ENCODE results near the gene TNFRSF18. TPM values are rescaled to one million over a fixed set of nuclear protein-coding genes. Genes with fewer than 3 reads are reported as not detected.

TNFRSF18 gene
- total RNA-seq, 1 donor from 2014 or later = not detected

GRCh38 chr1:1160281-1160930 lies 46.0 kb downstream of the TNFRSF18 start:
- TF ChIP-seq, protein P1, sequence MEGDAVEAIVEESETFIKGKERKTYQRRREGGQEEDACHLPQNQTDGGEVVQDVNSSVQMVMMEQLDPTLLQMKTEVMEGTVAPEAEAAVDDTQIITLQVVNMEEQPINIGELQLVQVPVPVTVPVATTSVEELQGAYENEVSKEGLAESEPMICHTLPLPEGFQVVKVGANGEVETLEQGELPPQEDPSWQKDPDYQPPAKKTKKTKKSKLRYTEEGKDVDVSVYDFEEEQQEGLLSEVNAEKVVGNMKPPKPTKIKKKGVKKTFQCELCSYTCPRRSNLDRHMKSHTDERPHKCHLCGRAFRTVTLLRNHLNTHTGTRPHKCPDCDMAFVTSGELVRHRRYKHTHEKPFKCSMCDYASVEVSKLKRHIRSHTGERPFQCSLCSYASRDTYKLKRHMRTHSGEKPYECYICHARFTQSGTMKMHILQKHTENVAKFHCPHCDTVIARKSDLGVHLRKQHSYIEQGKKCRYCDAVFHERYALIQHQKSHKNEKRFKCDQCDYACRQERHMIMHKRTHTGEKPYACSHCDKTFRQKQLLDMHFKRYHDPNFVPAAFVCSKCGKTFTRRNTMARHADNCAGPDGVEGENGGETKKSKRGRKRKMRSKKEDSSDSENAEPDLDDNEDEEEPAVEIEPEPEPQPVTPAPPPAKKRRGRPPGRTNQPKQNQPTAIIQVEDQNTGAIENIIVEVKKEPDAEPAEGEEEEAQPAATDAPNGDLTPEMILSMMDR (IDR thresholded peaks at IDR 0.05; ENCODE audit: unreplicated experiment) = no peak
- no peaks in the 10 kb centered on the region for H3K9me3 Mint-ChIP-seq (ENCODE audit: unreplicated experiment)
- peaks cover 7% of the 10 kb centered on the region for H3K36me3 Mint-ChIP-seq (ENCODE audit: low read depth, unreplicated experiment)
- no peak overlapping the region for H3K4me3 Mint-ChIP-seq (ENCODE audit: unreplicated experiment)
- peaks cover 13% of the 10 kb centered on the region for H3K27me3 Mint-ChIP-seq (ENCODE audit: unreplicated experiment)
- no peak overlapping the region for H3K27ac Mint-ChIP-seq (ENCODE audit: unreplicated experiment)
- no peak for DNase-seq (ENCODE audit: low spot score)
- H3K4me1 Mint-ChIP-seq (ENCODE audit: unreplicated experiment) = peaks cover 5% of the 10 kb centered on the region

- TF ChIP-seq, protein P1 (IDR thresholded peaks at IDR 0.05; ENCODE audit: unreplicated experiment) = no peak
- H3K27me3 Mint-ChIP-seq (ENCODE audit: unreplicated experiment) = peaks cover 12% of the 10 kb centered on the region
- H3K36me3 Mint-ChIP-seq (ENCODE audit: low read depth, unreplicated experiment) = peaks cover 4% of the 10 kb centered on the region
- no peak overlapping the region for H3K4me3 Mint-ChIP-seq (ENCODE audit: unreplicated experiment)
- DNase-seq (ENCODE audit: low spot score) = peak; percentile 58
- peaks cover 3% of the 10 kb centered on the region for H3K9me3 Mint-ChIP-seq (ENCODE audit: unreplicated experiment)
- no peaks in the 10 kb centered on the region for H3K4me1 Mint-ChIP-seq (ENCODE audit: unreplicated experiment)
- H3K27ac Mint-ChIP-seq (ENCODE audit: unreplicated experiment) = no peak overlapping the region
These were observed 48.3 kb downstream of the TNFRSF18 start for GRCh38 chr1:1157914-1158710.

DNA sequence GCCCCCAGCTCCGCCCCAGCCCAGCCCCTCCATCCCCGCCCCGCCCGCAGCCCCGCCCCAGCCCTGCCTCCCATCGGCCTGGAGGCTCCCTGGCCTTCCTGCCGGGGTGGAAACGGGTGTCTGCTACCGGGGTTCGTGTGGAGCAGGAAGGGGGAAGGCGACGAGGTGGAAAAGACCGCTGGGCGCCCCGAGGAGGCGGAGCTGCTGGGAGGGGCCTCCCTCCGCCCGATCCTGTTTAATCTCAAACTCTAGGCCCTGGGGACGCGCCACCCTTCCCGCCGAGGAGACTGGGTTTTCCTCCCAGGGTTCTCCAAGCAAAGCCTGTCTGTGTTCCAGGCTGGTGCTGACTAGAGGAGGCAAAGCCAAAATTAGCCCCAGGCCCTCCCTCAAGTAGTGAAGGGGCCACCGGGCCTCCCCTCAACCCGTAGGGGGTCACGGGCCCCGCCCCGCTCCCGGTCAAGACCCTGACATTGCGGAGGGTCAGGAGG lies 48.9 kb downstream of the TNFRSF18 start:
- Mint-ChIP-seq H3K36me3 (ENCODE audit: low read depth, unreplicated experiment) (peaks cover 10% of the 10 kb centered on the region), H3K27ac (ENCODE audit: unreplicated experiment) (peak overlapping the region; percentile 30), H3K27me3 (ENCODE audit: unreplicated experiment) (peaks cover 17% of the 10 kb centered on the region), H3K4me3 (ENCODE audit: unreplicated experiment) (no peak overlapping the region), H3K4me1 (ENCODE audit: unreplicated experiment) (no peaks in the 10 kb centered on the region), H3K9me3 (ENCODE audit: unreplicated experiment) (peaks cover 9% of the 10 kb centered on the region)
- TF ChIP-seq, protein P1 (IDR thresholded peaks at IDR 0.05; ENCODE audit: unreplicated experiment) = no peak
- DNase-seq (ENCODE audit: low spot score) = peak; percentile 65

GRCh38 chr1:1157033-1157365 lies 49.4 kb downstream of the TNFRSF18 start:
- TF ChIP-seq, protein P1 (IDR thresholded peaks at IDR 0.05; ENCODE audit: unreplicated experiment) = no peak
- no peak overlapping the region for H3K27ac Mint-ChIP-seq (ENCODE audit: unreplicated experiment)
- peaks cover 22% of the 10 kb centered on the region for H3K27me3 Mint-ChIP-seq (ENCODE audit: unreplicated experiment)
- H3K4me1 Mint-ChIP-seq (ENCODE audit: unreplicated experiment) = no peaks in the 10 kb centered on the region
- DNase-seq (ENCODE audit: low spot score) = no peak
- no peak overlapping the region for H3K4me3 Mint-ChIP-seq (ENCODE audit: unreplicated experiment)
- peaks cover 13% of the 10 kb centered on the region for H3K9me3 Mint-ChIP-seq (ENCODE audit: unreplicated experiment)
- peaks cover 14% of the 10 kb centered on the region for H3K36me3 Mint-ChIP-seq (ENCODE audit: low read depth, unreplicated experiment)

Measured in endothelial cell (in vitro differentiated cells).